ENCODE data around the gene DNMT1.

The DNMT1 gene

GRCh38 chr19:10163536-10163935, 31.2 kb downstream of the DNMT1 start:
- TF ChIP-seq, protein P1, sequence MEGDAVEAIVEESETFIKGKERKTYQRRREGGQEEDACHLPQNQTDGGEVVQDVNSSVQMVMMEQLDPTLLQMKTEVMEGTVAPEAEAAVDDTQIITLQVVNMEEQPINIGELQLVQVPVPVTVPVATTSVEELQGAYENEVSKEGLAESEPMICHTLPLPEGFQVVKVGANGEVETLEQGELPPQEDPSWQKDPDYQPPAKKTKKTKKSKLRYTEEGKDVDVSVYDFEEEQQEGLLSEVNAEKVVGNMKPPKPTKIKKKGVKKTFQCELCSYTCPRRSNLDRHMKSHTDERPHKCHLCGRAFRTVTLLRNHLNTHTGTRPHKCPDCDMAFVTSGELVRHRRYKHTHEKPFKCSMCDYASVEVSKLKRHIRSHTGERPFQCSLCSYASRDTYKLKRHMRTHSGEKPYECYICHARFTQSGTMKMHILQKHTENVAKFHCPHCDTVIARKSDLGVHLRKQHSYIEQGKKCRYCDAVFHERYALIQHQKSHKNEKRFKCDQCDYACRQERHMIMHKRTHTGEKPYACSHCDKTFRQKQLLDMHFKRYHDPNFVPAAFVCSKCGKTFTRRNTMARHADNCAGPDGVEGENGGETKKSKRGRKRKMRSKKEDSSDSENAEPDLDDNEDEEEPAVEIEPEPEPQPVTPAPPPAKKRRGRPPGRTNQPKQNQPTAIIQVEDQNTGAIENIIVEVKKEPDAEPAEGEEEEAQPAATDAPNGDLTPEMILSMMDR (IDR thresholded peaks at IDR 0.05), result no peak
- no peak for TF ChIP-seq ZFX (IDR thresholded peaks at IDR 0.05; ENCODE audit: borderline replicate concordance)
- no peak overlapping the region for H3K27ac ChIP-seq

- TF ChIP-seq ZFX (IDR thresholded peaks at IDR 0.05; ENCODE audit: borderline replicate concordance), result no peak
- TF ChIP-seq, protein P1 (IDR thresholded peaks at IDR 0.05), result no peak
- no peak overlapping the region for H3K27ac ChIP-seq
Measured at GRCh38 chr19:10159610-10160009, 35.1 kb downstream of the DNMT1 start.

GRCh38 chr19:10158485-10158884, 36.3 kb downstream of the DNMT1 start:
- no peak for TF ChIP-seq ZFX (IDR thresholded peaks at IDR 0.05; ENCODE audit: borderline replicate concordance)
- TF ChIP-seq, protein P1 (IDR thresholded peaks at IDR 0.05), result no peak
- no peak overlapping the region for H3K27ac ChIP-seq

DNA sequence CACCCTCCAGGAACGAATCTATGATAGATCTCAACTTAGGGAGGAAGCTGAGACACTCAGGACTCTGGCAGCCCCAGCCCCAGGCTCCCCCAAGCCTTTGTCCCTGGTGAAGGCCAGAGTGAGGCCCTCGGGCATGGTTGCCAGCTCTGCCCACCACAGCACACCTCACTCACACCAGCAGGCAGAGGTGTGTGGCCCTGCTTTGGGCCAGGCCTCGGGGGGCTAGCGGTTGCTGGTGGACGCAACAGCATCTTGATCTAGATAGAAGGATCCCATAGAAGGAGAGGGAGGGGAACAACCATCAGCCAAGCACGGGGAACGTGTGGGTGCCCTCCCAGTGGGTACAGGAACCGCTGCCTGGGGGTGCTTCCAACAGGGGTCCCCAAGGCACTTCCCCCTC, 36.7 kb downstream of the DNMT1 start:
- TF ChIP-seq, protein P1 (IDR thresholded peaks at IDR 0.05), result no peak
- TF ChIP-seq ZFX (IDR thresholded peaks at IDR 0.05; ENCODE audit: borderline replicate concordance), result no peak
- H3K27ac ChIP-seq, result no peak overlapping the region

GRCh38 chr19:10155839-10156238, 38.9 kb downstream of the DNMT1 start:
- TF ChIP-seq, protein P1 (IDR thresholded peaks at IDR 0.05), result no peak
- TF ChIP-seq ZFX (IDR thresholded peaks at IDR 0.05; ENCODE audit: borderline replicate concordance), result no peak
- H3K27ac ChIP-seq, result no peak overlapping the region

DNA sequence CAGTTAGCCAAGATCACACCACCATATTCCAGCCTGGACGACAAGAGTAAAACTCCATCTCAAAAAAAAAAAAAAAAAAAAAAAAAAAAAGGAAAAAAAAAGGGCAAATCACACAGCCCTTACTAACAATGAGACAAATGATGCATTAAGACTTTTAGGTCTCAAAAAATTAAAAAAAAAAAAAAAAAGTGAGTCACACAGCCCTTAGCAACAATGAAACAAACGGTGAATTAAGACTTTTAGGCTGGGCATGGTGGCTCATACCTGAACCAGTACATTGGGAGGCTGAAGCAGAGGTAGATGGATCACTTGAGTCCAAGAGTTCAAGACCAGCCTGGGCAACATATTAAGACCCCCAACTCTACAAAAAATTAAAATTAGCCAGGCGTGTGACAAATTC, 42.7 kb downstream of the DNMT1 start:
- H3K27ac ChIP-seq, result no peak overlapping the region
- TF ChIP-seq, protein P1 (IDR thresholded peaks at IDR 0.05), result no peak
- TF ChIP-seq ZFX (IDR thresholded peaks at IDR 0.05; ENCODE audit: borderline replicate concordance), result no peak

- no peak overlapping the region for H3K27ac ChIP-seq
- TF ChIP-seq, protein P1 (IDR thresholded peaks at IDR 0.05), result no peak
- TF ChIP-seq ZFX (IDR thresholded peaks at IDR 0.05; ENCODE audit: borderline replicate concordance), result no peak
Measured at GRCh38 chr19:10151521-10151920, 43.2 kb downstream of the DNMT1 start.
